IPS DF 4.7 (cell line): ENCODE measurements around the gene MFAP2.

Experiments
- DNase-seq: peaks from one replicate; pipeline ENCODE4 v3.0.0-alpha.2; 2013; ENCODE audit warnings: low spot score; ENCODE audit errors: extremely low read depth

Gene MFAP2

GRCh38 chr1:16981269-16981849 lies 939 bp upstream of the MFAP2 start:
- DNase-seq: no peak

DNA sequence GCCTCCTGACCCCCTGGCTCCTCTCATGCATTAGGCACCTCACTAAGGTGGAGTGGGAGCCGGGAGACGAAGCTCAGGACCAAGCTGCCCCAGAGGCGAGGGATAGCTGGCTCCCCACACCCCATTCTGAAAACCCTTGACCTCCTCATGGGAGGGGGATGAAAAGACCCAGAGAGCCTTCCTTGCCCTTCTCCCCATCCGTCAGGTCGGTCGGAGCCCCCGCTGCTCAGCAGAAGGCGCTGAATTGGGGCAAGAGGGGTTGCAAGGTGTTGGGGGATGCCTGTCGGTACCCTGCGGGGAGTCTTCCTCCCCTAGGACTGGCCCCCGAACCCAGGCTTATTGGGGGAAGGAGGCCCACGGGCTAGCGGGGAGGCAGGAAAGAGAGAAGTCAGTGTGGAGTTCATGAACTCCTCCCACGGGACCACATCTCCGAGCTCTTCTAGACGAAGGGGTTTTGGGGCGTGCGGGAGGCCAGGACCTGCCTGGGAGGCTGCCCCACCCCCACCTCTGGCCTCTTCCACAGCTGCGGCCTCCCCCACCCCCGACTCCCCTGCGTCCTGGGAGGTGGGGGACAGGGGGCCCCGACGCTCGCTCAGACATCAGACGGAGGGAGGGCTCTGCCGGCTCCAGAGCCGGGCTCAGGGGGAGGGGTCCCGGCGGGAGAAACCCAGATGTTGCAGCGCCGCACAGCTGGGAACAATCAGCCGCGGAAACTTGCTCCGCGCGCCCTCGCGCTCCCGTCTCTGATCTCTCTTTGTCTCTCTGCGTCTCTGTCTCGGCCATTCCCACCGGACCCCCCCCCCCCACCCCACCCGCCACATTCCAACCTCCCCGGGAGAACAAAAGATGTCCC lies 719 bp downstream of the MFAP2 start:
- DNase-seq: no peak

DNA sequence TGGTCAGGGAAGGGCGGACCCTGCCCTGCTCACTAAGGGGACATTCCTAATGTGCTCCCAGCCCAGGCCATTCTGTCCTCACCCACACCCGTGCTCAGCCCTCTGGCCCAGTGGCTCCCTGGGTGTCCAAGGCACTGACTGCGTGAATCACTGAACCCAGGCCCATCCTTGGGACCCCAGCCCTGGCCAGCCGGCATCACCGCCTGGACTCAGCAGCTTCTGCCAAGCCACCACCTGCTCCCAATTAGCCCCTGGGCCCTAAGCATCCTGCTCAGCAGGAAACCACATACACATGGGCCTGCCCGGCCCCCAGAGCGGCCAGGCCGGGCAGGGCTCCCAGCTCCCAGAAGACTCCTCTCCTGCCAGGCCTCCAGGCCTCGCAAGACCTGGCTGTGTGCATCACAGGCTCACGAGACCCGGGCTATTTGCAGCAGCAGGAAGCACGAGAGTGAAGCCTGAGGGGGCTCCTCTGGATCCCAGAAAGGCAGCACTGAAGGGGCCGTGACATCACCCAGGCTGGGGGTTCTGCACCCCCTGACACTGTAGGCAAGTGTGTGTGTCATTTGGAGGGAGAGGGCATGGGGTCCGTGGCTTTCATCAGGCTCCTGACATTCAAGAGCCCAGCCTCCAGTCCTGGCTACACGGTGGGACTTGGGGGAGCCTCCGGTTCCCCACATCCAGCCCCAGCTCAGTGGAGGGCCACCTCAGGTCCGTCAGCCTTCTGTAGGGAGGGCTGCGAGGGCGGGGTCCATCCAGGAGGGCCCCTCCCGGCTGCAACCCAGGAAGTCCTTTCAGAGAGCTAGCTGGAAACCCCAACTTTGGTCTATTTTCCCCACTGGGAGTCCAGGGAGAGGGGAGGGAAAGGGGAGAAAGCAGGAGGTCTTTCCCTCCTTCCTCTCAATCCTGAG lies 1.6 kb downstream of the MFAP2 start:
- no peak for DNase-seq

DNA sequence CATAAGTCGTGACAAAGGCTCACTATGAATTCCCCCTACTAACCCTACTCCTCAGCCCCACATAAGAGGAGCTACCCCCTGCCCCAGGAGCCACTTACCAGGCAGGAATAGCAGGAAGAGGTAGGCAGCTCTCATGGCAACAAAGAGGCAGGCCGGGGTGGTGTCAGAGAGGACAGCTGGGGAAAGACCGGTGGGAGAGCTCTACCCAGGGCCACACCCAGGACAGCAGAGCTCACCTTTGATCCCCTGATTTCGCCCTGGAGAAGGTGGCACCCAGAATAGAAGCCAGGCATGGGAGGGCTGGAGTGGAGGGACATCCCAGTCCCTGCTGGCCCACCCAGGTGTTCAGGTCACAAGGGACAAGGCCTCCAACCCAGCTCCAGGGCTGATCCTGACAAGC lies 2.3 kb downstream of the MFAP2 start:
- no peak for DNase-seq

GRCh38 chr1:16977377-16977776 lies 3.0 kb downstream of the MFAP2 start:
- no peak for DNase-seq

- DNase-seq: no peak
Observed at GRCh38 chr1:16976966-16977365, 3.5 kb downstream of the MFAP2 start.

- DNase-seq: no peak
Observed at GRCh38 chr1:16975838-16976237, 4.6 kb downstream of the MFAP2 start.

DNA sequence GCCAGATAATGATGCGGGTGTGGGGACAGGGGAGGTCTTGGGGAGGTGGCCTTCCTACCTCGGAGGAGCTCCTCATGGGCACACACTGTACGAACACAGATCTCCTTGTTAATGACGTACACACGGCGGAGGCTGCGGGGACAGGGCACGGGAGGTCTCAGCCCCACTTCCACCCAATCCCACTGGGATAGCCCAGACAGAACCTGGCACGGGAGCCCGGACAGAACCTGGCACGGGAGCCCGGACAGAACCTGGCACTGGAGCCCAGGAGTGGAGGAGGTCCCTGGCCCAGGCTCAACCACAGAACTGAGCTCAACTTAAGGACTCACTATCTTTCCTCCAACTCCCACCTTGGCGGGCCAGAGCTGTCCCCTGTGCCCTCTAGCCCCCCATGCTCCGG lies 5.2 kb downstream of the MFAP2 start:
- no peak for DNase-seq

DNA sequence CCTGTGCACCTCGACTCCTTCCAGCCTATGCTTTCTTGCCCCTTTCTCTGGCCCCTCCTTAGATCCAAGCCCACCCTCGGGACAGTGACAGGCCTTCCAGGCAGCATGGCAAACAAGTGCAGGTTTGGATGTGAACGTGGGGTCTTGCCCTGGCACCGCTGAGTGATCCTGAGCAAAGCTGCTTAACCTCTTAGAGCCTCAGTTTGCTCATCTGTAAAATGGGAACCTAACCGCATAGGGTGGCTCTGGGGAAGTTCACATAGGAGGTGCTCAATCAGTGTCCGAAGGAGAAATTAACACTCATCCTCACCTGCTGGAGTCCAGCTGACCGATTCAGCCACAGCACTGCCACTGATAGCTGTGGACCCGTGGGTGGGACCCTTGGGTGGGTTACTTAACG lies 7.2 kb downstream of the MFAP2 start:
- no peak for DNase-seq

DNA sequence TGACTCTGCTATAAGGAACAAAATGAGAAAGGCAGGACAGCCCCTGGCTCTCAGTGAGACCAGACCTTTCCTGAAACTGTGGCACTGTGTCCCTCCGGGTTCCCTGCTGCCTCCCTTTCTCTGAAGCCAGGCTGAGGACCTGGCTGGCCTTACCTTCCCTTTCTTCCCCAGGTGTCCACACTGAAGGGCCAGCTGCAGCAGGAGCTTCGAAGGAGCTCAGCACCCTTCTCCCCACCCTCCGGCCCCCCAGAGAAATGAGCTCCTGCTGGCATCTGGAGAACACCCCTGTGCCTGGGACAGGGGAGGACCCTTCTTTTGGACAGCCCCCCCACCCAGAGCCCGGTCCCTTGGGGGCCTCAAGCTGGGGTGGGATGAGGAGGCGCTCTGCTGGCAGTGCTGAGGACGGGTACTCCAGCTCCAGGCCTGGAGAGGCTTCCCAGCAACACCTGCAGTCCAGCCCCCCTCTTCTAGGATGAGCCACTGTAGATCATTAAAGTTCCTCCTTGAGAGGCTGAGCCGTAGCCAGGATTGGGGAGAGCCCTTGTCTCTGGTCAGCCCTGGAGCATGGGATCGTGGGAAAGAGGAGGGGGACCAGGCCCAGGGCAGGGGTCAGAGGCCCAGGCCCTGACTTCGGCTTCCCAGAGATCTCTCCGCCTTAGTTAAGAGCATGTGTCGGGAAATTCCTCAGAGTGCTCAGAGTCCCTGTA lies 8.1 kb downstream of the MFAP2 start:
- no peak for DNase-seq

GRCh38 chr1:16971341-16972188 lies 8.9 kb downstream of the MFAP2 start:
- no peak for DNase-seq

DNA sequence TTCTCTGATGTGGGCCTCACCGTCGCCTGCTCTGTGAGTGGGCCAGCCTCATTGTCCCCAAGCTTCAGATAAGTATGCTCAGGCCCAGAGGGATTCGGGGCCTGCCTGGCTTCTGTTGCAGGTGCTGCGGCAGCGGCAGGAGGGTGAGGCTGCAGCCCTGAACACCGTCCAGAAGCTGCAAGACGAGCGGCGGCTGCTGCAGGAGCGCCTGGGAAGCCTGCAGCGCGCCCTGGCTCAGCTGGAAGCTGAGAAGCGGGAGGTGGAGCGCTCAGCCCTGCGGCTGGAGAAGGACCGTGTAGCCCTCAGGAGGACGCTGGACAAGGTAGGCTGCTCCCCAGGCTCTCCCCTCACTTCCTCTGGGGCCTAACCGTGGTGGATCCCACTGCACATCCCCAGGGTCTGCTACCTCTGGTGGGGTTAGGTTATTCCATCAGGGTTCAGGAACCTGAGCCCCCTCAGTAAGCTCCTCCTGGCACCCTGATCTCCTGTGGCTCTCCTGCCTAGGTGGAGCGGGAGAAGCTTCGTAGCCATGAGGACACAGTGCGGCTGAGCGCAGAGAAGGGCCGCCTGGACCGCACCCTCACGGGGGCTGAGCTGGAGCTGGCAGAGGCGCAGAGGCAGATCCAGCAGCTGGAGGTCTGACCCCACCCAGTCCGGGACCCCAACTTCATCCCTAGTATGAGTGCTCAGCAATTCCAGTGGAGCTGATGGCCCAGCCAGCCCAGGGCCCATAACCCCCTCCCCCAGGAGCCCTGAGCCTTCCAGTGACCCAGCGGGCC lies 10.1 kb downstream of the MFAP2 start:
- no peak for DNase-seq

DNA sequence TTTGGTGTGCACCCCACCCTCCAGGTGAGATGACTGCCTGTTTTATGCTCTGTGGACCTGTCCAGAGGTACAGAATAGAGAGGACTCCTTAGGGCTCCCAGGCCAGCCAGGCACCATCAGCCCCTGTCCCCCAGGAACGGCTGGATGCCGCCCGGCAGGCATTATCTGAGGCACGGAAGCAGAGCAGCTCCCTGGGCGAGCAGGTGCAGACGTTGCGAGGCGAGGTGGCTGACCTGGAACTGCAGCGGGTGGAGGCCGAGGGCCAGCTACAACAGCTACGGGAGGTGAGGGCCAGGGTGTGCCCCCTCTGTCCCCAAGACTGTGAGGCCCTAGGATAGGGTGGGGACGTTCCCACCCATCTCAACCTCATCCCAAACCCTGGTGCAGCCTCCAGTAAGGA lies 10.8 kb downstream of the MFAP2 start:
- DNase-seq: no peak

DNA sequence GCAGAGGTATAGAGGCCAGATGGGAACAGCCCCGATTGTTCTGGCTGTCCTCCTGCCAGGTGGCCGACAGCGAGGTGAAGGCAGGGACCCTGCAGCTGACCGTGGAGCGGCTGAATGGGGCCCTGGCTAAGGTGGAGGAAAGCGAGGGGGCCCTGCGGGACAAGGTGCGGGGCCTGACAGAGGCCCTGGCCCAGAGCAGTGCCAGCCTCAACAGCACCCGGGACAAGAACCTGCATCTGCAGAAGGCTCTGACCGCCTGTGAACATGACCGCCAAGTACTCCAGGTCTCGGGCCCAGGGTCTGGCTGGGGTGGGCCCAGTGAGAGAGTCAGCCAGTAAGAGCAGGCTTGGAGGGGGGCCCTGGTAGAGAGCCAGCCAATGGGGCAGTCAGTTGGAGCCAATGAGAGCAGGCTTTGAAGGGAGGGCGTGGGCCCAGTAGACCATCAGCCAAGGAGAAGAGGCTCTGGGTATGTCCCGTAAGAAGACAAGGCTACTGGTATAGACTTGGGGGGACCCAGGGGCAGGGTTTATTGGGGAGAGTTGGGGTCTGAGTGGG lies 11.3 kb downstream of the MFAP2 start:
- DNase-seq: no peak

DNA sequence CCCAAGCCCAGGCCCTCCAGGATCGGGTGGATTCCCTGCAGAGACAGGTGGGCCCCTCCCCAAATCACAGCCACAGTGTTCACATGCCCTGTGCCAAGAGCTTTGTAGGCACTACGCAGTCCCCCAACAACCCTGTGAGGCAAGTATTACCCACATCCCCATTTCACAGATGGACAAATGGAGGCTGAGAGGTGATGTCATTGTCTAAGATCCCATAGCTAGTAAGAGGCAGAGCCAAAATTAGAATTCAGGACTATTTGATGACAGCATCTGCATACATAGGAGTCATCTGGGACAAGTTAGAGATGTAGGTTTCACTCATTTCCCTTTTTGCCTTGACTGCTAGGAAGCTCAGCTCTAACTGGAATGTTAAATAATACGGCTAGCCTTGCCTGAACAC lies 12.0 kb downstream of the MFAP2 start:
- no peak for DNase-seq

- DNase-seq: no peak
Observed at GRCh38 chr1:16967962-16968361, 12.5 kb downstream of the MFAP2 start.

DNA sequence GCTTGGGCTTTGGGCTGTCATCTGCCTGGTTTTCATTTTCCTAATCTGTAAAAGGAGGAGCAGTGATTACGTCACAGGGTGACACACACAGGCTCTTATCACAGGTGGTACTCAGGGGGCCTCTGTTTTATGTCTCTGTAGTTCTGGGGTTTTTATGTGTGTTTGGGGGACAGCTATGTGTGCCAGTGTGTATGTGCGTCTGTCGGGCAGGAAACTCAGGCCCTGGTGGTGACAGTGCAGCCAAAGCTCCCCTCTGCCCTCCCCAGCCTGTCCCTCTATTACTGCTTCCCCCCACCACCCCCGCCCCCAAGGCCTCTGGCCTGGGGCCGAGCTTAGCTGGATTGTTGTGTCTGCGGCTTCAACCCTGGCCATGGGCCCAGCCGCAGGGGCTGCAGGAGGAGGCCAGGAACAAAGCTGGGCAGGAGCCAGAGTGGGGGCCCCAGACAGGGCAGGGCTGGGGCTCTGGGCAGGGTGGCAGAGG lies 13.3 kb downstream of the MFAP2 start:
- no peak for DNase-seq

- DNase-seq: no peak
Observed at GRCh38 chr1:16966282-16966681, 14.1 kb downstream of the MFAP2 start.

- no peak for DNase-seq
Observed at GRCh38 chr1:16965486-16966067, 14.8 kb downstream of the MFAP2 start.
